HG02840 (cell line): ENCODE results near the gene SLC6A4.

Source experiments
- ATAC-seq: cut with Tn5 transposase; IDR thresholded peaks from one replicate; pipeline ENCODE4 v1.9.1; 2021; ENCODE audit warnings: mild to moderate bottlenecking, moderate library complexity, moderate number of reproducible peaks; ENCODE audit not compliant: unreplicated experiment, low FRiP score

The SLC6A4 gene

GRCh38 chr17:30235386-30236296 is at the start of gene SLC6A4:
SLC6A4 (minus strand) TSS chr17:30235697; CDS start chr17:30221958, 13,739 bp downstream.
- no peak for ATAC-seq

- ATAC-seq = no peak
These were observed 43.7 kb upstream of the SLC6A4 start for GRCh38 chr17:30279156-30279555.

GRCh38 chr17:30278032-30278431 is 42.5 kb upstream of the SLC6A4 start:
- ATAC-seq = no peak

- ATAC-seq = no peak
These were observed 40.4 kb upstream of the SLC6A4 start for GRCh38 chr17:30275911-30276310.

GRCh38 chr17:30274887-30275286 is 39.4 kb upstream of the SLC6A4 start:
- ATAC-seq = no peak

GRCh38 chr17:30273373-30273772 is 37.9 kb upstream of the SLC6A4 start:
- ATAC-seq = no peak

- ATAC-seq = no peak
These were observed 35.6 kb upstream of the SLC6A4 start for GRCh38 chr17:30271102-30271501.

- ATAC-seq = no peak
These were observed 32.1 kb upstream of the SLC6A4 start for GRCh38 chr17:30267625-30268024.

GRCh38 chr17:30263552-30264333 is 28.2 kb upstream of the SLC6A4 start:
- ATAC-seq = no peak

GRCh38 chr17:30256756-30257506 is 21.4 kb upstream of the SLC6A4 start:
- ATAC-seq = no peak

- no peak for ATAC-seq
These were observed 18.7 kb upstream of the SLC6A4 start for GRCh38 chr17:30254150-30254549.

GRCh38 chr17:30253312-30253711 is 17.8 kb upstream of the SLC6A4 start:
- ATAC-seq = no peak

- ATAC-seq = no peak
These were observed 16.4 kb upstream of the SLC6A4 start for GRCh38 chr17:30251931-30252330.

GRCh38 chr17:30249460-30249859 is 14.0 kb upstream of the SLC6A4 start:
- ATAC-seq = no peak

- no peak for ATAC-seq
These were observed 13.3 kb upstream of the SLC6A4 start for GRCh38 chr17:30248786-30249185.

- ATAC-seq = no peak
These were observed 11.0 kb upstream of the SLC6A4 start for GRCh38 chr17:30246460-30246859.

GRCh38 chr17:30244853-30245385 is 9.4 kb upstream of the SLC6A4 start:
- no peak for ATAC-seq

- no peak for ATAC-seq
These were observed 8.1 kb upstream of the SLC6A4 start for GRCh38 chr17:30243568-30243967.

- no peak for ATAC-seq
These were observed 7.5 kb upstream of the SLC6A4 start for GRCh38 chr17:30243002-30243401.

- no peak for ATAC-seq
These were observed 5.6 kb upstream of the SLC6A4 start for GRCh38 chr17:30241051-30241450.
